Mesenchymal stem cell (in vitro differentiated cells and primary cell): ENCODE data around the gene NTN1.

Experiments used
- DNase-seq: peaks from one replicate; pipeline ENCODE4 v3.0.0-alpha.2; 2013
- H2AFZ ChIP-seq: one replicate; pipeline ENCODE4 v1.6.1; 2013; ENCODE audit warnings: low read depth, mild to moderate bottlenecking, control low read depth, inconsistent platforms, low read length, moderate library complexity
- H2AK5ac ChIP-seq: 2 replicates; pipeline ENCODE4 v1.6.1; 2013; ENCODE audit warnings: low read length, moderate library complexity, mild to moderate bottlenecking, inconsistent platforms; ENCODE audit not compliant: severe bottlenecking
- H2BK120ac ChIP-seq: one replicate; pipeline ENCODE4 v1.6.1; 2013; ENCODE audit warnings: low read depth, mild to moderate bottlenecking, inconsistent platforms, low read length, moderate library complexity
- H2BK12ac ChIP-seq, 2 experiments: one replicate each; pipeline ENCODE4 v1.6.1; 2013; ENCODE audit warnings: inconsistent platforms in 2 of 2, low read length in 2 of 2, mild to moderate bottlenecking in 2 of 2, moderate library complexity in 2 of 2, control low read depth in 1 of 2
- H2BK15ac ChIP-seq: one replicate; pipeline ENCODE4 v1.6.1; 2013; ENCODE audit warnings: mild to moderate bottlenecking, low read depth, inconsistent platforms; ENCODE audit not compliant: poor library complexity, severe bottlenecking
- H2BK5ac ChIP-seq: 2 replicates; pipeline ENCODE4 v1.6.1; 2013; ENCODE audit warnings: low read depth, mild to moderate bottlenecking, low read length, control low read depth, inconsistent platforms; ENCODE audit not compliant: poor library complexity, severe bottlenecking
- H3K14ac ChIP-seq, 2 experiments: one replicate each; pipeline ENCODE4 v1.6.1; 2013; ENCODE audit warnings: inconsistent platforms in 2 of 2, low read length in 2 of 2, control low read depth in 1 of 2, mild to moderate bottlenecking in 1 of 2, moderate library complexity in 1 of 2
- H3K18ac ChIP-seq, 2 experiments: one replicate each; pipeline ENCODE4 v1.6.1; 2013; ENCODE audit warnings: inconsistent platforms in 2 of 2, low read length in 2 of 2, control low read depth in 1 of 2, low read depth in 1 of 2, mild to moderate bottlenecking in 1 of 2
- H3K23ac ChIP-seq, 2 experiments: one replicate each; pipeline ENCODE4 v1.6.1; 2013; ENCODE audit warnings: inconsistent platforms in 2 of 2, low read length in 2 of 2, mild to moderate bottlenecking in 2 of 2, moderate library complexity in 2 of 2, control low read depth in 1 of 2
- H3K27ac ChIP-seq: 2 replicates; pipeline ENCODE4 v1.5.1; 2013; ENCODE audit warnings: mild to moderate bottlenecking, moderate library complexity, low read length, control low read depth, inconsistent platforms; ENCODE audit not compliant: poor library complexity, severe bottlenecking
- H3K27me3 ChIP-seq, 2 experiments: 2 replicates each; pipeline versions ENCODE4 v1.6.1 to v1.7.0; 2013; ENCODE audit warnings: low read length in 2 of 2, mild to moderate bottlenecking in 2 of 2, moderate library complexity in 2 of 2, control low read depth in 1 of 2, inconsistent platforms in 1 of 2; ENCODE audit not compliant: control insufficient read depth in 1 of 2, insufficient read depth in 1 of 2
- H3K36me3 ChIP-seq, 2 experiments: 2 replicates each; pipeline versions ENCODE4 v1.6.1 to v1.7.0; 2013; ENCODE audit warnings: low read length in 2 of 2, control low read depth in 1 of 2, inconsistent platforms in 1 of 2, low read depth in 1 of 2, mild to moderate bottlenecking in 1 of 2; ENCODE audit not compliant: insufficient read depth in 2 of 2, control insufficient read depth in 1 of 2
- H3K4ac ChIP-seq, 2 experiments: one replicate each; pipeline ENCODE4 v1.6.1; 2013; ENCODE audit warnings: inconsistent platforms in 2 of 2, low read length in 2 of 2, mild to moderate bottlenecking in 2 of 2, moderate library complexity in 2 of 2, control low read depth in 1 of 2, low read depth in 1 of 2
- H3K4me1 ChIP-seq: 2 replicates; pipeline ENCODE4 v1.6.1; 2013; ENCODE audit warnings: low read depth, low read length, control low read depth; ENCODE audit not compliant: control insufficient read depth, insufficient read depth
- H3K4me2 ChIP-seq: 2 replicates; pipeline ENCODE4 v1.6.1; 2013; ENCODE audit warnings: low read length, mild to moderate bottlenecking, inconsistent platforms; ENCODE audit not compliant: poor library complexity, severe bottlenecking
- H3K4me3 ChIP-seq, 2 experiments: 2 replicates each; pipeline versions ENCODE4 v1.5.1 to v1.7.0; 2013; ENCODE audit warnings: low read length in 2 of 2, mild to moderate bottlenecking in 2 of 2, control low read depth in 1 of 2, low read depth in 1 of 2; ENCODE audit not compliant: insufficient read depth in 1 of 2
- H3K79me1 ChIP-seq: replicated peaks from 2 replicates; pipeline ENCODE4 v1.6.1; 2013; ENCODE audit warnings: mild to moderate bottlenecking, control low read depth, low read length, inconsistent platforms; ENCODE audit not compliant: poor library complexity, severe bottlenecking
- H3K9ac ChIP-seq: 2 replicates; pipeline ENCODE4 v1.7.0; 2013; ENCODE audit warnings: mild to moderate bottlenecking, low read length, moderate library complexity
- H3K9me3 ChIP-seq: 2 replicates; pipeline ENCODE4 v1.7.0; 2013; ENCODE audit warnings: mild to moderate bottlenecking, low read length; ENCODE audit not compliant: control insufficient read depth
- H4K8ac ChIP-seq: one replicate; pipeline ENCODE4 v1.6.1; 2013; ENCODE audit warnings: inconsistent platforms, mild to moderate bottlenecking, low read length, moderate library complexity
- H4K91ac ChIP-seq: one replicate; pipeline ENCODE4 v1.6.1; 2013; ENCODE audit warnings: mild to moderate bottlenecking, low read length, inconsistent platforms
- WGBS: methylation state at CpG from one replicate; pipeline ENCODE4 v1.1.7; 2013; ENCODE audit warnings: mixed read lengths; 5-methylcytosine and 5-hydroxymethylcytosine counted together

NTN1 gene

GRCh38 chr17:9240659-9241370 lies 219.5 kb downstream of the NTN1 start:
- Histone ChIP-seq H3K27me3 (no peaks in the 10 kb centered on the region), H2AFZ (no peak overlapping the region), H2BK5ac (no peak overlapping the region), H4K91ac (peak overlapping the region; percentile 94), H3K14ac (peak overlapping the region in 1 of 2 experiments; percentile 61), H3K4me1 (peaks cover 25% of the 10 kb centered on the region), H2BK120ac (peak overlapping the region; percentile 49), H3K4me2 (peak overlapping the region; percentile 68), H3K4ac (peak overlapping the region; percentile 2 to 50), H3K18ac (peak overlapping the region; percentile 84 to 89), H3K4me3 (peak overlapping the region in 1 of 2 experiments; percentile 64), H2BK15ac (peak overlapping the region; percentile 52), H3K27ac (no peak overlapping the region), H2AK5ac (no peak overlapping the region), H3K9ac (peak overlapping the region; percentile 86), H4K8ac (peak overlapping the region; percentile 79), H3K79me1 (no peaks in the 10 kb centered on the region), H3K23ac (no peak overlapping the region), H3K9me3 (no peaks in the 10 kb centered on the region), H2BK12ac (peak overlapping the region; percentile 0 to 71), H3K36me3 (peaks cover 0 to 6% of the 10 kb centered on the region in 2 experiments)
- peak; percentile 91 for DNase-seq
- 40% methylated on average over 17 of the region's 17 CpGs for WGBS

- peaks cover 22% of the 10 kb centered on the region for H3K4me1 ChIP-seq
- H4K91ac ChIP-seq = no peak overlapping the region
- H3K4ac ChIP-seq = no peak overlapping the region
- H2AK5ac ChIP-seq = no peak overlapping the region
- H3K18ac ChIP-seq = peak overlapping the region; percentile 40 to 50
- H3K23ac ChIP-seq = no peak overlapping the region
- H2BK120ac ChIP-seq = no peak overlapping the region
- no peak overlapping the region for H2BK15ac ChIP-seq
- H3K79me1 ChIP-seq = no peaks in the 10 kb centered on the region
- peak overlapping the region; percentile 86 for H3K9ac ChIP-seq
- peak; percentile 42 for DNase-seq
- no peak overlapping the region for H3K4me2 ChIP-seq
- WGBS = 85% methylated on average over 10 of the region's 10 CpGs
- H4K8ac ChIP-seq = no peak overlapping the region
- H3K27me3 ChIP-seq = no peaks in the 10 kb centered on the region
- no peak overlapping the region for H3K4me3 ChIP-seq
- H3K36me3 ChIP-seq = peaks cover 0 to 6% of the 10 kb centered on the region in 2 experiments
- no peaks in the 10 kb centered on the region for H3K9me3 ChIP-seq
- no peak overlapping the region for H2BK5ac ChIP-seq
- no peak overlapping the region for H3K27ac ChIP-seq
- H3K14ac ChIP-seq = no peak overlapping the region
- H2BK12ac ChIP-seq = peak overlapping the region in 1 of 2 experiments; percentile 71
- H2AFZ ChIP-seq = no peak overlapping the region
These were observed 220.0 kb downstream of the NTN1 start for GRCh38 chr17:9241371-9241712.

GRCh38 chr17:9241774-9242496 lies 220.6 kb downstream of the NTN1 start:
- Histone ChIP-seq H2AFZ (no peak overlapping the region), H3K9ac (no peak overlapping the region), H3K4me3 (no peak overlapping the region), H3K4ac (no peak overlapping the region), H3K14ac (no peak overlapping the region), H2BK15ac (no peak overlapping the region), H2BK120ac (no peak overlapping the region), H3K23ac (no peak overlapping the region), H4K8ac (no peak overlapping the region), H3K9me3 (no peaks in the 10 kb centered on the region), H3K36me3 (peaks cover 0 to 6% of the 10 kb centered on the region in 2 experiments), H2AK5ac (no peak overlapping the region), H3K79me1 (no peaks in the 10 kb centered on the region), H3K4me2 (no peak overlapping the region), H3K4me1 (peaks cover 21% of the 10 kb centered on the region), H3K18ac (no peak overlapping the region), H2BK5ac (no peak overlapping the region), H2BK12ac (no peak overlapping the region), H3K27me3 (no peaks in the 10 kb centered on the region), H3K27ac (no peak overlapping the region), H4K91ac (no peak overlapping the region)
- no peak for DNase-seq
- WGBS = 96% methylated on average over 15 of the region's 16 CpGs

GRCh38 chr17:9242497-9242881 lies 221.2 kb downstream of the NTN1 start:
- Histone ChIP-seq H3K4me1 (peaks cover 21% of the 10 kb centered on the region), H2BK12ac (no peak overlapping the region), H3K79me1 (no peaks in the 10 kb centered on the region), H4K91ac (peak overlapping the region; percentile 28), H3K14ac (no peak overlapping the region), H3K4ac (no peak overlapping the region), H2BK5ac (no peak overlapping the region), H3K9ac (no peak overlapping the region), H3K23ac (no peak overlapping the region), H3K18ac (no peak overlapping the region), H4K8ac (peak overlapping the region; percentile 20), H2BK15ac (no peak overlapping the region), H3K9me3 (no peaks in the 10 kb centered on the region), H3K36me3 (peaks cover 0 to 11% of the 10 kb centered on the region in 2 experiments), H3K4me2 (no peak overlapping the region), H2BK120ac (no peak overlapping the region), H2AFZ (no peak overlapping the region), H3K27ac (no peak overlapping the region), H3K27me3 (no peaks in the 10 kb centered on the region), H3K4me3 (no peak overlapping the region), H2AK5ac (no peak overlapping the region)
- 84% methylated on average over 13 of the region's 16 CpGs for WGBS
- DNase-seq = no peak
